Uterus (tissue), 4 donors: ENCODE results near the gene PCNP. TPM values are rescaled to one million over a fixed set of nuclear protein-coding genes. Genes with fewer than 3 reads are reported as not detected.
"Not testable (repeated sequence)": the region's sequence is repeated elsewhere in the genome, so short reads cannot be mapped to it uniquely, and the experiment has no call there.

Source experiments
- DNase-seq, 2 donors: peaks; one replicate each; pipeline ENCODE4 v3.0.0-alpha.2; 2019 to 2020
- H3K27ac ChIP-seq, 2 donors: fragments of 200-600 bp; sonication (generic); 1 replicate in 1 of 2; 2 replicates in 1 of 2; pipeline ENCODE4 v1.5.1; 2016 to 2018
- H3K27me3 ChIP-seq, 2 donors: fragments of 200-600 bp; sonication (generic); one replicate each; pipeline ENCODE4 v1.5.1; 2018 to 2019; ENCODE audit warnings: control low read depth in 1 of 2
- H3K36me3 ChIP-seq, 2 donors: fragments of 200-600 bp; sonication (generic); one replicate each; pipeline ENCODE4 v1.5.1; 2019; ENCODE audit warnings: control low read depth in 1 of 2
- H3K4me1 ChIP-seq, 2 donors: fragments of 200-600 bp; sonication (generic); one replicate each; pipeline ENCODE4 v1.5.1; 2018 to 2019; ENCODE audit warnings: control low read depth in 1 of 2
- H3K4me3 ChIP-seq, 2 donors: fragments of 200-600 bp; sonication (generic); 1 replicate in 1 of 2; 2 replicates in 1 of 2; pipeline ENCODE4 v1.5.1; 2018 to 2019; ENCODE audit warnings: mild to moderate bottlenecking in 1 of 2
- H3K9me3 ChIP-seq, 2 donors: fragments of 200-600 bp; sonication (generic); one replicate each; pipeline ENCODE4 v1.5.1; 2019; ENCODE audit warnings: control low read depth in 1 of 2
- POLR2A ChIP-seq, 2 donors: fragments of 450-650 bp; IDR thresholded peaks; one replicate each; pipeline ENCODE4 v1.6.1; 2016; ENCODE audit warnings: antibody characterized with exemption in 2 of 2, mild to moderate bottlenecking in 1 of 2, moderate library complexity in 1 of 2
- intact Hi-C: fragments of 100-400 bp; cut with DNase I; formaldehyde crosslinking; loops from one replicate; pipeline ENCODE4 v1.15.1; 2023; ENCODE audit warnings: low total_unique reads
- total RNA-seq, 4 donors: library from RNA; depleted of rRNA in 3 of 4; stranded (reverse); fragments of >200 nt in 3 of 4; gene quantifications; one replicate each; pipeline versions ENCODE4 v1.1.0 to v1.2.4, GENCODE V29; 2014 to 2023
- TF ChIP-seq, protein P1 (sequence below), 4 experiments: fragments of 200-600 bp in 2 of 4; fragments of 450-650 bp in 2 of 4; sonication (generic) in 2 of 4; IDR thresholded peaks; one replicate each; pipeline ENCODE4 v1.5.1; 2016 to 2019; ENCODE audit warnings: antibody characterized with exemption in 4 of 4, mild to moderate bottlenecking in 2 of 4, moderate library complexity in 1 of 4
- donor health status: DM: yes; HTN: yes; CAD: no.

The PCNP gene
- total RNA-seq, 4 donors from 2014 or later = 66.6 to 218 (median 203) TPM

DNA sequence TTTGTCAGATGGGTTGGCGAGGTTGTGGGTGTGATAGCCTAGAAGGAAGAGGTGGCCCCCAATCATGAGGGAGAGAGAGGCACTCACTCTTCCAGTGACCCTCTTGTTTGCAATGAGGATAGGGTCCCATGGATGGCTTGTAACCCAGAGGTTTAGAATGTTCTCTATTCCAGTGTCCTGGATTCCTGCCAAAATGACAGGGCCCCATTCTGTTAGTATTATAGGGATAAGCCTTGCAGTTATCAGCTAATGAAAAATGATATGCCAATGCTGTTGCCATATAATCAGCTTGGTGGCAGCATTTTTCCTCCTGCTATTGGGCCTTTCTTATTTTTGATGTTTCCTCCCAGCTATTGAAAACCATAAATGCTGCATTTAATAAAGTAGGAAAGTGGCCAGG lies 37.7 kb upstream of the PCNP start:
- Histone ChIP-seq H3K27me3 (no peaks in the 10 kb centered on the region), H3K9me3 (no peaks in the 10 kb centered on the region), H3K4me3 (no peak overlapping the region), H3K27ac (no peak overlapping the region), H3K36me3 (no peaks in the 10 kb centered on the region), H3K4me1 (peaks cover 0 to 8% of the 10 kb centered on the region in 2 donors)
- intact Hi-C loops = no loop called here
- no peak for DNase-seq
- TF ChIP-seq, protein P1, sequence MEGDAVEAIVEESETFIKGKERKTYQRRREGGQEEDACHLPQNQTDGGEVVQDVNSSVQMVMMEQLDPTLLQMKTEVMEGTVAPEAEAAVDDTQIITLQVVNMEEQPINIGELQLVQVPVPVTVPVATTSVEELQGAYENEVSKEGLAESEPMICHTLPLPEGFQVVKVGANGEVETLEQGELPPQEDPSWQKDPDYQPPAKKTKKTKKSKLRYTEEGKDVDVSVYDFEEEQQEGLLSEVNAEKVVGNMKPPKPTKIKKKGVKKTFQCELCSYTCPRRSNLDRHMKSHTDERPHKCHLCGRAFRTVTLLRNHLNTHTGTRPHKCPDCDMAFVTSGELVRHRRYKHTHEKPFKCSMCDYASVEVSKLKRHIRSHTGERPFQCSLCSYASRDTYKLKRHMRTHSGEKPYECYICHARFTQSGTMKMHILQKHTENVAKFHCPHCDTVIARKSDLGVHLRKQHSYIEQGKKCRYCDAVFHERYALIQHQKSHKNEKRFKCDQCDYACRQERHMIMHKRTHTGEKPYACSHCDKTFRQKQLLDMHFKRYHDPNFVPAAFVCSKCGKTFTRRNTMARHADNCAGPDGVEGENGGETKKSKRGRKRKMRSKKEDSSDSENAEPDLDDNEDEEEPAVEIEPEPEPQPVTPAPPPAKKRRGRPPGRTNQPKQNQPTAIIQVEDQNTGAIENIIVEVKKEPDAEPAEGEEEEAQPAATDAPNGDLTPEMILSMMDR (IDR thresholded peaks at IDR 0.05) = no peak
- no peak for TF ChIP-seq POLR2A (IDR thresholded peaks at IDR 0.05)

- H3K27ac ChIP-seq, H3K27me3 ChIP-seq, DNase-seq, H3K4me1 ChIP-seq, intact Hi-C loops, H3K9me3 ChIP-seq, H3K36me3 ChIP-seq, H3K4me3 ChIP-seq: not testable (repeated sequence)
Measured at GRCh38 chr3:101536955-101537354, 37.0 kb upstream of the PCNP start.

DNA sequence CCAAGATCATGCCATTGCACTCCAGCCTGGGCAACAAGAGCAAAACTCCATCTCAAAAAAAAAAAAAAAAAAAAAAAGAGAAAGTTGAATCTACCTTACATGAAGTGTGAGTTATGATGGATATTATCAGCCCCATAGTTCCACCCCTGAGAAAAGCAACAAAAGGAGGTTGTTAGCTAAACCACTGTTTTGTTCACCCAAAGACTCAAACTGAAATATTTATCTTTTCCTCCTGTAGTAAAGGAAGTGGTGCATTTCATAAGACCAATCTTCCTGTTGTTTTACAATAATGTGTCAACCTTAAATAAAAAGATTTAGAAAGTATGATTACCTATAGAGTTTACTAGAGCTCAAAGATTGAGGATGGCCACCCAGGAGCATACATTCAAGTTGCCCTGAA lies 31.0 kb upstream of the PCNP start:
- Histone ChIP-seq H3K4me3 (no peak overlapping the region), H3K9me3 (no peaks in the 10 kb centered on the region), H3K27ac (no peak overlapping the region), H3K36me3 (no peaks in the 10 kb centered on the region), H3K4me1 (no peaks in the 10 kb centered on the region), H3K27me3 (no peaks in the 10 kb centered on the region)
- TF ChIP-seq, protein P1 (IDR thresholded peaks at IDR 0.05) = no peak
- TF ChIP-seq POLR2A (IDR thresholded peaks at IDR 0.05) = no peak
- no peak for DNase-seq
- intact Hi-C loops = no loop called here

- Histone ChIP-seq H3K27ac (no peak overlapping the region), H3K4me3 (no peak overlapping the region), H3K4me1 (no peaks in the 10 kb centered on the region), H3K9me3 (no peaks in the 10 kb centered on the region), H3K36me3 (no peaks in the 10 kb centered on the region), H3K27me3 (no peaks in the 10 kb centered on the region)
- intact Hi-C loops = no loop called here
- TF ChIP-seq, protein P1 (IDR thresholded peaks at IDR 0.05) = no peak
- no peak for TF ChIP-seq POLR2A (IDR thresholded peaks at IDR 0.05)
- no peak for DNase-seq
Measured at GRCh38 chr3:101544161-101544850, 29.7 kb upstream of the PCNP start.

DNA sequence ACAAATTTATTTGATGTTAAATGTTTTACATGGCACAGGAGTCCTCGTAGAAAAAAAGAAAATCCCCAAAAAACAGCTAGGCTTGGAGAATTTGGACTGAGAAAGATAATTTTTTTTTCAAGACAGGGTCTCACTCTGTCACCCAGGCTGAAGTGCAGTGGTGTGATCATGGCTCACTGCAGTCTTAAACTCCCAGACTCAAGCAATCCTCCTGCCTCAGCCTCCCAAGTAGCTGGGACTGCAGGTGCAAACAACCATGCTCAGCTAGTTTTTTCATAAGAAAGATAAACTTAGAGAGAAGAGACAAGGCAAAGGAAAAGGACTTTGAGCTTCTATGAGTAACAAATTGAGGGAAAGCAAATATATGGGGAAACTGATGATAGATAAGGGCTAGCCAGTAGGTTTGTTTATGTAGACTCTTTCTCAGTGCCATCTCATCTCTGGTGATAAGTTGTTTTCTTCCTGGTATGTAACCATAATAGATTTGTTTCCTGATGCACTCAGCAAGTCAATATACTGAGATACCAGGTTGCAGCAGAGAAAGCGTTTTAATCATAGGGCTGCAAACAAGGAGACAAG lies 25.4 kb upstream of the PCNP start:
- no peaks in the 10 kb centered on the region for H3K9me3 ChIP-seq
- no peak overlapping the region for H3K4me3 ChIP-seq
- no peak for DNase-seq
- H3K27ac ChIP-seq = no peak overlapping the region
- no peaks in the 10 kb centered on the region for H3K36me3 ChIP-seq
- no peaks in the 10 kb centered on the region for H3K4me1 ChIP-seq
- TF ChIP-seq, protein P1 (IDR thresholded peaks at IDR 0.05) = no peak
- no peak for TF ChIP-seq POLR2A (IDR thresholded peaks at IDR 0.05)
- no peaks in the 10 kb centered on the region for H3K27me3 ChIP-seq
- intact Hi-C loops = no loop called here
